Frontal cortex (tissue), 4 donors: ENCODE measurements around the gene SPSB1. TPM values are rescaled to one million over a fixed set of nuclear protein-coding genes. Genes with fewer than 3 reads are reported as not detected.
A peak's percentile ranks its signal among the peaks of the same experiment; 100 is the strongest.
"Not testable (repeated sequence)": the region's sequence is repeated elsewhere in the genome, so short reads cannot be mapped to it uniquely, and the experiment has no call there.

Source experiments
- DNase-seq, 2 donors: peaks; one replicate each; pipeline ENCODE4 v3.0.0; 2012; ENCODE audit warnings: low spot score in 2 of 2
- FAIRE-seq: peaks from 2 replicates; lab custom pipeline; 2012; peaks lifted over from hg19 to GRCh38; lab: Jason Lieb, UNC
- total RNA-seq: library from RNA; depleted of rRNA; stranded (reverse); fragments of >200 nt; gene quantifications from one replicate; pipeline ENCODE4 v1.2.3, GENCODE V29; 2014
- donor health status: control.
- donor health status: control.
- donor health status: control.

SPSB1 gene
- total RNA-seq, 1 donor from 2014 or later: 2.9 TPM

- no peak for DNase-seq
These were observed 86.1 kb downstream of the SPSB1 start for GRCh38 chr1:9378801-9379200.

GRCh38 chr1:9380711-9381110 is 88.0 kb downstream of the SPSB1 start:
- DNase-seq (no peak), FAIRE-seq (no peak)

More at GRCh38 chr1:9378801-9379200, 86.1 kb downstream of the SPSB1 start:
- no peak for FAIRE-seq

- no peak for FAIRE-seq
- no peak for DNase-seq
These were observed 90.2 kb downstream of the SPSB1 start for GRCh38 chr1:9382643-9383491.

- FAIRE-seq: no peak
- DNase-seq: no peak
These were observed 91.4 kb downstream of the SPSB1 start for GRCh38 chr1:9384128-9384527.

- DNase-seq (no peak), FAIRE-seq (no peak)
These were observed 92.1 kb downstream of the SPSB1 start for GRCh38 chr1:9384751-9385245.

GRCh38 chr1:9385392-9385791 is 92.7 kb downstream of the SPSB1 start:
- DNase-seq, FAIRE-seq: not testable (repeated sequence)

GRCh38 chr1:9385801-9386573 is 93.3 kb downstream of the SPSB1 start:
- DNase-seq (no peak), FAIRE-seq (no peak)

- peak; percentile 83 for FAIRE-seq
- DNase-seq: peak; percentile 48 to 68
These were observed 95.9 kb downstream of the SPSB1 start for GRCh38 chr1:9388335-9389180.

GRCh38 chr1:9389968-9390367 is 97.3 kb downstream of the SPSB1 start:
- FAIRE-seq (no peak), DNase-seq (no peak)

GRCh38 chr1:9391620-9392019 is 98.9 kb downstream of the SPSB1 start:
- DNase-seq: no peak
- no peak for FAIRE-seq

- no peak for FAIRE-seq
- no peak for DNase-seq
These were observed 101.3 kb downstream of the SPSB1 start for GRCh38 chr1:9394010-9394409.

- DNase-seq: no peak
These were observed 102.3 kb downstream of the SPSB1 start for GRCh38 chr1:9395018-9395417.

GRCh38 chr1:9397047-9397446 is 104.4 kb downstream of the SPSB1 start:
- DNase-seq (no peak), FAIRE-seq (no peak)

More at GRCh38 chr1:9395018-9395417, 102.3 kb downstream of the SPSB1 start:
- no peak for FAIRE-seq

GRCh38 chr1:9397997-9398526 is 105.4 kb downstream of the SPSB1 start:
- FAIRE-seq (no peak), DNase-seq (no peak)

GRCh38 chr1:9399510-9400424 is 107.1 kb downstream of the SPSB1 start:
- DNase-seq (no peak), FAIRE-seq (no peak)

GRCh38 chr1:9400425-9401079 is 107.9 kb downstream of the SPSB1 start:
- no peak for DNase-seq
- FAIRE-seq: no peak

GRCh38 chr1:9401080-9401453 is 108.4 kb downstream of the SPSB1 start:
- no peak for DNase-seq
- no peak for FAIRE-seq

- DNase-seq (no peak), FAIRE-seq (no peak)
These were observed 109.5 kb downstream of the SPSB1 start for GRCh38 chr1:9402256-9402616.
